GM13976 (cell line): ENCODE data around the gene ATG12.
"Not testable (repeated sequence)": the region's sequence is repeated elsewhere in the genome, so short reads cannot be mapped to it uniquely, and the experiment has no call there.

Experiments
- DNase-seq: peaks from one replicate; pipeline ENCODE4 v3.0.0; 2012; ENCODE audit warnings: low spot score
- CTCF ChIP-seq: IDR thresholded peaks from 2 replicates; pipeline ENCODE4 v1.5.1; 2012; ENCODE audit warnings: borderline replicate concordance, mild to moderate bottlenecking; ENCODE audit not compliant: insufficient read depth; ENCODE audit errors: extremely low read depth, missing control alignments, control extremely low read depth
- in situ Hi-C: fragments of 300-500 bp; cut with MboI; formaldehyde crosslinking; loops from one replicate; pipeline ENCODE4 v1.12.0; 2022; ENCODE audit warnings: low sequenced_read_pairs, mixed read lengths, inconsistent platforms; ENCODE audit not compliant: unreplicated experiment

Gene ATG12

GRCh38 chr5:115810761-115811160 is 30.6 kb downstream of the ATG12 start:
- no peak for DNase-seq
- in situ Hi-C loops = no loop called here
- no peak for TF ChIP-seq CTCF

- DNase-seq = no peak
- TF ChIP-seq CTCF = no peak
- in situ Hi-C loops = no loop called here
These were observed 31.4 kb downstream of the ATG12 start for GRCh38 chr5:115809946-115810345.

- in situ Hi-C loops, DNase-seq: not testable (repeated sequence)
These were observed 33.3 kb downstream of the ATG12 start for GRCh38 chr5:115808066-115808465.

GRCh38 chr5:115807654-115808052 is 33.7 kb downstream of the ATG12 start:
- in situ Hi-C loops = no loop called here
- TF ChIP-seq CTCF = no peak
- no peak for DNase-seq

GRCh38 chr5:115806986-115807653 is 34.2 kb downstream of the ATG12 start:
- in situ Hi-C loops = no loop called here
- no peak for DNase-seq
- TF ChIP-seq CTCF = no peak

- DNase-seq = no peak
- in situ Hi-C loops = no loop called here
- TF ChIP-seq CTCF = no peak
These were observed 39.4 kb downstream of the ATG12 start for GRCh38 chr5:115801984-115802383.

GRCh38 chr5:115801152-115801551 is 40.2 kb downstream of the ATG12 start:
- no peak for DNase-seq
- in situ Hi-C loops = no loop called here
- TF ChIP-seq CTCF = no peak
